Measurements from ENCODE around the gene AOAH.

GRCh38 chr7:36728143-36728542 is 3.8 kb upstream of the AOAH start:
- TF ChIP-seq CTCF (IDR thresholded peaks at IDR 0.05; ENCODE audit: insufficient read depth, low read length) (no peak), POLR2AphosphoS5 (IDR thresholded peaks at IDR 0.05; ENCODE audit: low read depth) (no peak), GABPA (IDR thresholded peaks at IDR 0.05; ENCODE audit: low read depth) (no peak), SPI1 (IDR thresholded peaks at IDR 0.05; ENCODE audit: borderline replicate concordance, low read depth) (no peak)
